GM23338 (cell line): Measurements from ENCODE around the gene SF3B4.
"Not testable (repeated sequence)": the region's sequence is repeated elsewhere in the genome, so short reads cannot be mapped to it uniquely, and the experiment has no call there.

ENCODE experiments used
- CTCF ChIP-seq, 2 experiments: fragments of 200-600 bp in 1 of 2; sonication (generic) in 1 of 2; conservative IDR thresholded peaks; 2 replicates each; pipeline versions ENCODE4 v1.5.1 to v1.6.1; 2016 to 2017; ENCODE audit warnings: antibody characterized with exemption in 2 of 2, low read depth in 2 of 2, mild to moderate bottlenecking in 2 of 2, moderate library complexity in 1 of 2
- EZH2 ChIP-seq: fragments of 200-600 bp; sonication (generic); IDR thresholded peaks from one replicate; pipeline ENCODE4 v1.8.0; 2017; ENCODE audit warnings: antibody characterized with exemption, mild to moderate bottlenecking, low read depth; ENCODE audit not compliant: unreplicated experiment
- ZNF462 ChIP-seq: fragments of 250-450 bp; sonication (Bioruptor Pico); IDR thresholded peaks from 2 replicates; pipeline ENCODE4 v1.5.0; 2020; ENCODE audit warnings: mild to moderate bottlenecking, moderate library complexity

GRCh38 chr1:149886121-149886395 is 41.5 kb downstream of the SF3B4 start:
- not testable (repeated sequence) for TF ChIP-seq CTCF (conservative IDR thresholded peaks at IDR 0.05; ENCODE audit: low read depth in 2 of 2); EZH2; ZNF462
